Mesenteric fat pad (tissue), 1 donor: ENCODE measurements around the gene RAPGEF6. TPM values are rescaled to one million over a fixed set of nuclear protein-coding genes. Genes with fewer than 3 reads are reported as not detected.

Experiments
- DNase-seq: peaks from one replicate; pipeline ENCODE4 v3.0.0-alpha.2; 2020; ENCODE audit warnings: low spot score
- total RNA-seq: library from RNA; stranded (reverse); fragmentation: NEBNext Ultra II Directional; extraction: Animal tissue kit (Norgen Biotek cat#: 25700); gene quantifications from one replicate; pipeline ENCODE4 v1.2.1, GENCODE V29; 2021
- donor health status: DM: yes; HTN: yes; CAD: no.

The RAPGEF6 gene
- total RNA-seq, 1 donor from 2014 or later, result 18.2 TPM

DNA sequence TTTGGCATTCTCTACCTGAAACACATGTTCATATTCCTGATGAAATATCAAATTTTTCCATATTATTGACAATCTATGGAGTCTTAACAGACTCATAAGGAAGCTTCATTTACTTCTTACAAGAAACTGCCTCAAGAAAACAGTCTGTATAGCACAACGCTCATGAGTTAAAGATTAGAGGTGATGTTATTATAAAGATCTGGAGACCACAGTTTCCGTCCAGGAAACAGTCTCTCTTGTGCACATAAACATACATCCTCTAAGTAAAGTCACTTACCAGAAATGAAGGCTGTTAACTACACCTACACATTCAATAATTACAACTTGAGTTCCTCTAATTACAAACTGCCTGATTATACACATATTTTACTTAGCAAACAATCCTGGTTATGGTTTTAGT, 86.9 kb downstream of the RAPGEF6 start:
- no peak for DNase-seq

DNA sequence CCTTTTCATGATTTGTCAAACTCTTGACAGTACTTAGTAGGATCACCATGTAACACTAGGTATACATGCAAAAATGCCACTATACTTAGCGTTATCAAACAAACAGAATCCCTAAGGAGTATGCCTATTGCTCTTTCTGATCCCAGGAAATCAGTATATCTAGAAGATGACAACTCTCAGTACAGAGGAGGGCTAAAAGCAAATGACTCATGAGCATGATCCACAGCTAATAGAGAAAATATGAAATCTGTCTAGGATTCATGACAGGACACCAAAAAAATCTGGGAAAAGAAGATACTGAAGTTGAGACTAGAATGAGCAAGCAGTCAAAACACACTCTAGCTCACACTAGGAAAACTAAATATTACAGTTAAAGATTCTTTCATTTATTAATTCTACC, 89.2 kb downstream of the RAPGEF6 start:
- no peak for DNase-seq

DNA sequence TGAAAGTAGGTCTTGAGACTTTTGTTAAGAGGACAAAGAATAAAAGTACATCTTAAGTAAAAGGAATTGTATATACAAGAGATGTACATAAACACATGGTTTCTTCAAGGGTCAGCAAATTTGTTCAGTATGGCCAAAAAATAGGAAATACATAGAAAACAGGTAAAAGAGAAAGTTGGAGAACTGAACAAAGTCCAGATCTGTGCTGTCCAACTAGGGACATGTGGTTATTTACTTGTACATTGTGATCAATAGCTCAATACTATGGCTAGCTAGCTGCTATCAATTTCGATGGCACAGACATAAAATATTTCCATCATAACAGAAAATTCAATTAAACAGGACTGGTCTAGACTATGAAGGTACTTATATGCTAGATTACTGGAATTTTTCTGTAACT, 92.3 kb downstream of the RAPGEF6 start:
- no peak for DNase-seq

DNA sequence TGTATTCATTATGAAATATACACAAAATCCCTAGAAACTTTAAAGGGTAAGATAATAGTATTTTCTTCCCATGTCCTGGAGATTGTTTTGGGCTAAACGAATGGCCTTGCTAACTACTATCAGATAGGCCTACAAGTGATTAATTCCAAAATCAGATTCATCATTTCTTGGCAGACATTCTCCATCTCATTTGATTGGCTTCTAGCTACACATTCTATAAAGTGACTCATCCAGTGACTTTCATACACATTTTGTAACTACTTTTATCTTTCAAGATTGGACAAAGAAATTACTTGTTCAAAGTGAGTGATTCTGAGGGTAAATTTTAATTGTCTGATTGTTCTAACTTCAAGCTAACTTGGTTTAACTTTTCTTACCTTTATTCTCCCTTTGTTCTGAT, 93.3 kb downstream of the RAPGEF6 start:
- DNase-seq, result no peak

DNA sequence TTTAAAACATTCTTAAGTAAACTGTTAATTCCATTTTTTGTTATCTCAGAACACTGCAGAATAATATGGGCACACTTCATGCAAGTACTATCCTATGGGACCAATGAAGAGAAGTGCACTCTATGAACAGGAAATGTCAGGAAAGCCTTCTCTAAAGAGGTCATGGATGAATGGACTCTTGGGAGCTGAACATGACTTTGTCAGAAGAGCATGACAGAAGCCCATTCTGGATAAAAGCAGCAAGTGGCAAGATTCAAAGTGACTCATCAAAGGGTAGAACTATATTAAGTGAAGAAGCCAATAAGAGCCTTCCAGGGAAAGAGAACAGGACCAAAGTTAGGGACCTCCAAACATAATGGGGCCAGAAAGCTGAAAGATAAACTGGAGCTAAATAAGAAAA, 94.0 kb downstream of the RAPGEF6 start:
- no peak for DNase-seq

GRCh38 chr5:131539251-131539650, 95.8 kb downstream of the RAPGEF6 start:
- DNase-seq, result no peak

GRCh38 chr5:131538177-131538593, 96.8 kb downstream of the RAPGEF6 start:
- no peak for DNase-seq

GRCh38 chr5:131536850-131537448, 98.1 kb downstream of the RAPGEF6 start:
- no peak for DNase-seq

- no peak for DNase-seq
Measured at GRCh38 chr5:131536211-131536826, 98.7 kb downstream of the RAPGEF6 start.

DNA sequence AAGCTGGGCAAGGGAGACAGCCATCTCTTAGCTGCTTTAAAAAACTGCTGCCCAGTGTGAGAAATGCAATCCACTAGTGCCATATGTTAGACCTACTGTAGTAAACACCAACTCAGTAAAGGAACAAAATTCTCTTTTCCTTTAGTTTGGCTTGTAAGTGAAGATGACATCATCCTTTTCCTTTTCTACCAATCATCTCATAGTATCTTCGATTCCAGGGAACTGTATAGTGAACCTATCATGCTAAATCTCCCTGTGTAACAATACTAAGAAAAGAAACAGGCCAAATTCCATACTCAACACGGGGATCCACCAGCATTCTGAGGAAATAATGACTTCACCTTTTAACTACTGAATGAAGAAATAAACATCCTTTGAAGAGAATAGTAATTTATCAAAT, 100.1 kb downstream of the RAPGEF6 start:
- no peak for DNase-seq

- no peak for DNase-seq
Measured at GRCh38 chr5:131533836-131534235, 101.2 kb downstream of the RAPGEF6 start.

DNA sequence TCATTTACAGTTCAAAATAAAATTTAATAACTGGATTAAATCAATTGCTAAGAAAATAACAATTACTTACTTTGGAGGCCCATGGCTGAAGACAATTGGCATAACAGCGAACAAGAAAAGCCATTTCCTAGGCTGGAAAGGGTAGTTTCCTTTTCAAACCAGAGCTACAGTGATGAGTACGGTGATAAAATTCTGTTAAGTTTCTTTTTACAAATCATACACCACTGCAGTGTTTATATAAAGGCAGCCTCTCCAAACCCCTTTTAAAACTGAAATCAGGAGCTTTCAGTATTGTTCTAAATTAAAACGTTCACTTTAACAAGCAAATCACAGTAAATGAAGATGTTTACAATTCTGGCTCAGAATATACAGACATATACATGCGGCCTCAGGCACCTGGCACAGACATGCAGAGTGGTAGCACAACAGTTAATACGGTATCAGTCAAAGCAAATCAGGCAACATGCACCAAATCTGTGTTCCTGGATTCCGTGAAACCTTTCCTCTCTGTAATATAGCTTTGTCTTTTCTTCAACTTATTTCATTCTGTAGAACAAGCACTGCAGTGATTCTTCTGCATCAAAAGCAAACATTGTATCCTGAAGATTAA, 102.9 kb downstream of the RAPGEF6 start:
- no peak for DNase-seq

- DNase-seq, result no peak
Measured at GRCh38 chr5:131530706-131531331, 104.2 kb downstream of the RAPGEF6 start.

DNA sequence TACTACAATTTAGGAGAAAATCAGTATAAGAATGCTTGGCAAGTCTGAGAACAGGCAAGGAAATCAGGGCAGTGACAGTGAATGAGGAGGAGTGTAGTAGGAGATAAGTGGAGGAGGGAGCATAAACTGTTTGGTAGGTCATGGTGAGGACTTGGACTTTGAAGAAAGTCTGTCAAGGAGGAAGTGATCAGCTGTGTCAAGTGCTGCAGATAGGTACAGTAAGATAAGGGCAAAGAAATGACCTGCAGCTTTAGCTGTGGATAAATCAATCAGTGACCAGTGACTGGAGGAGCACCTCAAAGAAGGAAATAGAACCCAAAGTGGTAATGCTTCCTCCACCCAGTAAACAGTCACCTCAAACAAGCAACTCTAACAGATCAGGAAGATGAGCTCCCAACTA, 106.3 kb downstream of the RAPGEF6 start:
- no peak for DNase-seq

GRCh38 chr5:131525805-131526204, 109.2 kb downstream of the RAPGEF6 start:
- no peak for DNase-seq

GRCh38 chr5:131524431-131524830, 110.6 kb downstream of the RAPGEF6 start:
- no peak for DNase-seq

GRCh38 chr5:131523500-131524185, 111.4 kb downstream of the RAPGEF6 start:
- DNase-seq, result no peak

- DNase-seq, result no peak
Measured at GRCh38 chr5:131521252-131521651, 113.8 kb downstream of the RAPGEF6 start.

DNA sequence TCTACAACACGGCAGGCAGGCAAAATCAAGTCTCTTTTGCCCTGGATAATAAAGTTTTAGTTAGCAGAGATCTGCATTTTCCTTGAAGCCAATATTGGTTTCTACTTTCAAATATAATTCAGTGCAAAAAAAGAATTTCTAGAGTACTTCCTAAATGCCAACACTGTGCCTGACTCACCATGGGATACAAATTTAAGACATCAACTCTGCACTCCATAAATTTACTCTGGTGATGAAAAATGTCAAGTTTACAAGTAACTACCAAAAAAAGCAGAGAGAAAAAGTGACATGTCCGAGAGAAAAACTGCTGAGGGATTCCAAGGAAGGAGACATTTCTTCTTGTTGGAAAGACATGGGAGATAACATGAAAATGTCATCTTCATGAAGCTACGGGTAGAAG, 119.7 kb downstream of the RAPGEF6 start:
- DNase-seq, result no peak

DNA sequence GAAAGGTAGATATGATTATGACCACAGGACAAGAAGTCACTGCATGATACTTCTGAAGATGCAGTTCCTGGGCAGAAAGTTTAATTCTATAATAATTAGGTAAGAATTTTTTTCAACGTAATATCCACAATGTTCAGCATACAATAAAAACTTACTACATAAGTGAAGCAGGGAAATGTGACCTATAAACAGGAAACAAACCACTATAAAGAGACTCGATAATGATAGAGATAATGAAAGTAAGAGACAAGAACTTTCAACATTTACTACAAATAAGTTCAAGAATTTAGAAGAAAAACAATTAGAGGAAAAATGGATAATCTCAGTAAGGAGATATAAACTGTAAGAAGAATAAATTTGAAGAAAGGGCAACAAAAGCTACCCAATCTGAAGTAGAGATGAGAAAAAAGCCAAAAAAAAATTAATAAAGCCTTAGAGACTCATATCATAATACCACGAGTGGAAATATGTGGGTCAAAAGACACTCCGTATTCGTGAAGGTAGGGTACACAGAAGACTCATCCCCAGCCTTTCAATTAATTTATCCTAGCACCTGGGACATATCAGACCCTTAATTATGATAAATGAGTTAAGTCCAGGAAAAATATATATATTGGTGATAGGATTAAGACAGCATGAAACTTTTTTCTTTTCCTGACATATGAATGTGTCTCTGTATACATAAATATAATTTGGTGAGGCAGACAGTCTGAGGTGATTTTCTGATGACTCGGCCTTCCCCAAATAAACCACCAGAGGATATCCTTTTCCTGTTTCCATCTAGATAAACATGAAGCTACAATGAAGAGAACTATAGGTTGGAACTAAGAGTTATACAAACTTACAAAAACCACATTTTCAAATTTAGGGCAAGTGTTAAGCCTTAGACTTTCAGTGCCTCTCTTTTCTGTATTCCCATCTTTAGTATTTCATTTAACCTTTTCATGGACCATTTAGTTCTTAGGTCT, 120.4 kb downstream of the RAPGEF6 start:
- no peak for DNase-seq

DNA sequence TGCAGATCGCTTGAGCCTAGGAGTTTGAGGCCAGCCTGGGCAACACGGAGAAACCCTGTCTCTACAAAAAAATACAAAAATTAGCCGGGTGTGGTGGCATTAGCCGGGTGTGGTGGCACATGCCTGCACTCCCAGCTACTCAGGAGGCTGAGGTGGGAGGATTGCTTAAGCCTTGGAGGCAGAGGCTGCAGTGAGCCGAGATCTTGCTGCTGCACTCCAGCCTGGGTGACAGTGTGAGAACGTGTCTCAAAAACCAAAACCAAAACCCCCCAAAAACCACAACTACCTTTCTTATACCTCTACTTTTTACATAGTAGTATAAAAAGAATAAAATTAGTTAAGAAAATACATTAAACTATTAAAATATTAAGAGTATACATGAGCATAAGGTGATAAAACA, 121.2 kb downstream of the RAPGEF6 start:
- no peak for DNase-seq
